ENCODE data around the gene SPACA9. TPM values are rescaled to one million over a fixed set of nuclear protein-coding genes. Genes with fewer than 3 reads are reported as not detected.

The SPACA9 gene
- polyA plus RNA-seq, 10 donors = 2.0 to 4.0 (median 2.7) TPM

- DNase-seq = no peak
These were observed 60.5 kb downstream of the SPACA9 start for GRCh38 chr9:132939169-132939568.

Other genes starting within 250 kb of the SPACA9 start
- 10 to 100 TPM in 3 of 10 donors, 1 to 10 TPM in 7; 7.9 to 12.1 (median 8.5) TPM for gene DDX31, start 208.9 kb upstream of the SPACA9 start, polyA plus RNA-seq (ENCODE audit: insufficient read length in 10 of 10)
- gene GTF3C4, start 208.4 kb upstream of the SPACA9 start, polyA plus RNA-seq (ENCODE audit: insufficient read length in 10 of 10) = 10 to 100 TPM; 12.1 to 19.4 (median 14.7) TPM
- 1 to 10 TPM in 1 of 10 donors, under 1 TPM in 9; 0.31 to 1.2 (median 0.48) TPM for gene AK8, start 614 bp upstream of the SPACA9 start, polyA plus RNA-seq (ENCODE audit: insufficient read length in 10 of 10)
- gene TSC1, start 65.7 kb downstream of the SPACA9 start, polyA plus RNA-seq (ENCODE audit: insufficient read length in 10 of 10) = 10 to 100 TPM; 22.9 to 41.6 (median 29.4) TPM
- under 1 TPM; 0.24 to 0.69 (median 0.54) TPM for gene GFI1B, start 99.8 kb downstream of the SPACA9 start, polyA plus RNA-seq (ENCODE audit: insufficient read length in 10 of 10)
- gene GTF3C5, start 152.1 kb downstream of the SPACA9 start, polyA plus RNA-seq (ENCODE audit: insufficient read length in 10 of 10) = 10 to 100 TPM; 34.4 to 55.4 (median 46.3) TPM
- 1 to 10 TPM; 1.1 to 2.4 (median 1.6) TPM for gene CEL, start 183.1 kb downstream of the SPACA9 start, polyA plus RNA-seq (ENCODE audit: insufficient read length in 10 of 10)
- gene RALGDS, start 242.3 kb downstream of the SPACA9 start, polyA plus RNA-seq (ENCODE audit: insufficient read length in 10 of 10) = 10 to 100 TPM; 39.8 to 59.2 (median 47.4) TPM

Measured in muscle of back (tissue), 11 donors.